HepG2 (cell line): ENCODE results near the gene REEP2. TPM values are rescaled to one million over a fixed set of nuclear protein-coding genes. Genes with fewer than 3 reads are reported as not detected.

ENCODE experiments used
- ARID2 ChIP-seq: sonication (generic); formaldehyde crosslinking; IDR thresholded peaks from 2 replicates; pipeline ENCODE4 v1.8.1; 2022; ENCODE audit warnings: mild to moderate bottlenecking, missing genetic modification reagents, borderline replicate concordance
- BCL6 ChIP-seq: IDR thresholded peaks from 2 replicates; pipeline ENCODE4 v1.6.1; 2016; ENCODE audit warnings: missing genetic modification reagents, missing compliant biosample characterization
- HNF4G ChIP-seq, 2 experiments: sonication (generic) in 1 of 2; formaldehyde crosslinking in 1 of 2; IDR thresholded peaks; 2 replicates each; pipeline versions ENCODE4 v1.4.0 to v1.6.1; 2011 to 2020; ENCODE audit warnings: borderline replicate concordance in 2 of 2, low read depth in 2 of 2, mild to moderate bottlenecking in 2 of 2, low read length in 1 of 2, missing genetic modification reagents in 1 of 2, moderate library complexity in 1 of 2
- JDP2 ChIP-seq: sonication (generic); formaldehyde crosslinking; IDR thresholded peaks from 2 replicates; pipeline ENCODE4 v1.8.1; 2022; ENCODE audit warnings: missing genetic modification reagents, borderline replicate concordance
- KLF13 ChIP-seq: sonication (generic); formaldehyde crosslinking; IDR thresholded peaks from 2 replicates; pipeline ENCODE4 v1.4.0; 2020; ENCODE audit warnings: mild to moderate bottlenecking, missing genetic modification reagents
- PAWR ChIP-seq: sonication (generic); formaldehyde crosslinking; IDR thresholded peaks from 2 replicates; pipeline ENCODE4 v1.4.0; 2020; ENCODE audit warnings: missing genetic modification reagents, mild to moderate bottlenecking, borderline replicate concordance
- SMC3 ChIP-seq: IDR thresholded peaks from 2 replicates; pipeline ENCODE4 v1.6.1; 2011; ENCODE audit warnings: low read length, improper control_type of control experiment
- TOE1 ChIP-seq: sonication (generic); formaldehyde crosslinking; IDR thresholded peaks from 2 replicates; pipeline ENCODE4 v1.4.0; 2020; ENCODE audit warnings: mild to moderate bottlenecking, missing genetic modification reagents
- ZFP36L1 ChIP-seq: sonication (generic); formaldehyde crosslinking; IDR thresholded peaks from 2 replicates; pipeline ENCODE4 v1.8.0; 2022; ENCODE audit warnings: mild to moderate bottlenecking, missing genetic modification reagents, moderate library complexity
- ZFX ChIP-seq: sonication (generic); formaldehyde crosslinking; IDR thresholded peaks from 2 replicates; pipeline ENCODE4 v1.4.0; 2020; ENCODE audit warnings: mild to moderate bottlenecking, low read depth, missing genetic modification reagents, moderate library complexity
- ZNF121 ChIP-seq: sonication (generic); formaldehyde crosslinking; IDR thresholded peaks from 2 replicates; pipeline ENCODE4 v1.5.0; 2020; ENCODE audit warnings: mild to moderate bottlenecking, missing genetic modification reagents
- ZNF256 ChIP-seq: sonication (generic); formaldehyde crosslinking; conservative IDR thresholded peaks from 2 replicates; pipeline ENCODE4 v1.4.0; 2020; ENCODE audit warnings: missing genetic modification reagents
- ZNF337 ChIP-seq: sonication (generic); formaldehyde crosslinking; IDR thresholded peaks from 2 replicates; pipeline ENCODE4 v1.5.1; 2020; ENCODE audit warnings: missing genetic modification reagents, low read depth, mild to moderate bottlenecking, borderline replicate concordance
- ZNF33B ChIP-seq: sonication (generic); formaldehyde crosslinking; IDR thresholded peaks from 2 replicates; pipeline ENCODE4 v1.5.1; 2020; ENCODE audit warnings: mild to moderate bottlenecking, missing genetic modification reagents
- ZNF446 ChIP-seq: sonication (generic); formaldehyde crosslinking; IDR thresholded peaks from 2 replicates; pipeline ENCODE4 v1.5.0; 2020; ENCODE audit warnings: mild to moderate bottlenecking, missing genetic modification reagents
- ZNF549 ChIP-seq: sonication (generic); formaldehyde crosslinking; IDR thresholded peaks from 2 replicates; pipeline ENCODE4 v1.5.0; 2020; ENCODE audit warnings: missing genetic modification reagents
- ZNF746 ChIP-seq: sonication (generic); formaldehyde crosslinking; IDR thresholded peaks from 2 replicates; pipeline ENCODE4 v1.8.0; 2022; ENCODE audit warnings: mild to moderate bottlenecking, missing genetic modification reagents
- ZNF773 ChIP-seq: sonication (generic); formaldehyde crosslinking; IDR thresholded peaks from 2 replicates; pipeline ENCODE4 v1.4.0; 2020; ENCODE audit warnings: missing genetic modification reagents, borderline replicate concordance
- polyA plus RNA-seq, 8 experiments: library from polyadenylated mRNA; depleted of rRNA in 3 of 8; stranded (reverse) in 7 of 8; unstranded in 1 of 8; fragments of >200 nt; fragmentation: Illumina TruSeq in 4 of 8; extraction: Trizol in 4 of 8; gene quantifications; 2 replicates each; pipeline versions ENCODE4 v1.2.1 to v1.2.3, GENCODE V29; 2011 to 2016; ENCODE audit warnings: low read depth in 4 of 8, missing spikeins in 1 of 8, mixed read lengths in 1 of 8; ENCODE audit not compliant: insufficient read depth in 1 of 8
- total RNA-seq, 5 experiments: library from RNA; depleted of rRNA; stranded (reverse); fragments of >200 nt; fragmentation: Illumina TruSeq; extraction: Trizol; gene quantifications; 2 replicates each; pipeline ENCODE4 v1.2.3, GENCODE V29; 2016; ENCODE audit warnings: low read depth in 1 of 5
- TF ChIP-seq, protein P1 (sequence below): fragments of 450-650 bp; IDR thresholded peaks from 2 replicates; pipeline ENCODE4 v1.6.1; 2016
- TF ChIP-seq, protein P2 (sequence below): sonication (generic); formaldehyde crosslinking; conservative IDR thresholded peaks from 2 replicates; pipeline ENCODE4 v1.4.0; 2020; ENCODE audit warnings: missing genetic modification reagents
- TF ChIP-seq, protein P3 (sequence below): IDR thresholded peaks from 2 replicates; pipeline ENCODE4 v1.6.1; 2016; ENCODE audit warnings: low read depth, control low read depth
- TF ChIP-seq, protein P4 (sequence below): sonication (generic); formaldehyde crosslinking; conservative IDR thresholded peaks from 2 replicates; pipeline ENCODE4 v1.8.1; 2023; ENCODE audit warnings: missing genetic modification reagents

REEP2 gene
- total and polyA plus RNA-seq, 2 of the 13 experiments (the other 11 are each of a cell fraction or from before 2014, with no cell fraction given): 5.3 to 7.8 TPM

DNA sequence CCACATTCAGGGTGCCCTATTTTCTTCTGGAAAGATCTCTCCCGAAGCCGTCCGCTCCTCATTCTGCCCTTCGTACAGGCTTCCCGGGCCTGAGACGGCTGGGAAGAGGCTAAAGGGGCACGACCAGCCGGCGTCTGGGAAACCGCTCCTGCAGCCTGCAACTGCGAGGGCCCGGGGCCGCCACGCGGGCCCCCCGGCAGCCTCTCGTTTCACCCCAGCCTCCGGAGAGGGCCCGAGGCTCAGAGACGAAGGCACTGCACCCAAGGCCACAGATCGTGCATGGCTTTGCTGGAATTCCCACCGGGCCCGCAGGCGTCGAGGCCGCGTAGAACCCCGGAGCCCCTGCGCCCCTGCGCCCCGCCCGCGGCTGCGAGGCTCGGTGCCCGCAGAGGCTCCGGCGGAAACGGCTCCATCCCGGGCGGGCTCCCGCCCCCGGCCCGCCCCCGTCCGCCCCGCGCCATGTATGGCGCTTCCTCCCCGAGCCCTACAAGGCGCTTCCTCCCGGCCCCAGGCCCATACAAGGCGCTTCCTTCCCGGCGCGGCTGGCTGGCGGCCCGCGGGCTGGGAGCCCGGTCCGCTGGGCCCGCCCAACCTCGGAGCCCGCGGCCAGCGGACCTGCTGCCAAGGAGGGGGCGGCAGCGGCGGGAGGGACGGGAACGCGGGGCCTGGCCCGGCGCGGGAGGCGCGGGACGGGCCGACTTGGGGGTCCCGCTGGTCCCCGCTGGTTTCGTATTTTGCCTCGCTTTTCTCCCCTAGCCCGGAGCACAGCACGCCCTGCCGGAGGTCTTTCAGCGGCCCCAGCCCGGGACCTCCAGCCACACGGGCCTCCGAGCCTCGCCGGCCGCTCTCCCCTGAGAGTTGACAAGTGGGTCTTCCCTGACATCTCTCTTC lies 53.1 kb downstream of the REEP2 start (continued):
- TF ChIP-seq HNF4G (IDR thresholded peaks at IDR 0.05; ENCODE audit: borderline replicate concordance, low read depth, low read length): no peak
- TF ChIP-seq HNF4G (CRISPR knock-in tag; IDR thresholded peaks at IDR 0.05; ENCODE audit: borderline replicate concordance, low read depth): no peak
- no peak for TF ChIP-seq TOE1 (CRISPR knock-in tag)
- no peak for TF ChIP-seq ZFP36L1
- no peak; the same call in 1 of the 2 replicates for TF ChIP-seq ZNF33B (CRISPR knock-in tag)
- peak; percentile 32 for TF ChIP-seq ARID2 (CRISPR knock-in tag)
- TF ChIP-seq ZFX: peak; percentile 69
- 0 out of 2 replicates have a peak, but pooled peaks have one; percentile 36 for TF ChIP-seq ZNF121 (CRISPR knock-in tag)
- no peak for TF ChIP-seq KLF13 (CRISPR knock-in tag)
- TF ChIP-seq, protein P1, sequence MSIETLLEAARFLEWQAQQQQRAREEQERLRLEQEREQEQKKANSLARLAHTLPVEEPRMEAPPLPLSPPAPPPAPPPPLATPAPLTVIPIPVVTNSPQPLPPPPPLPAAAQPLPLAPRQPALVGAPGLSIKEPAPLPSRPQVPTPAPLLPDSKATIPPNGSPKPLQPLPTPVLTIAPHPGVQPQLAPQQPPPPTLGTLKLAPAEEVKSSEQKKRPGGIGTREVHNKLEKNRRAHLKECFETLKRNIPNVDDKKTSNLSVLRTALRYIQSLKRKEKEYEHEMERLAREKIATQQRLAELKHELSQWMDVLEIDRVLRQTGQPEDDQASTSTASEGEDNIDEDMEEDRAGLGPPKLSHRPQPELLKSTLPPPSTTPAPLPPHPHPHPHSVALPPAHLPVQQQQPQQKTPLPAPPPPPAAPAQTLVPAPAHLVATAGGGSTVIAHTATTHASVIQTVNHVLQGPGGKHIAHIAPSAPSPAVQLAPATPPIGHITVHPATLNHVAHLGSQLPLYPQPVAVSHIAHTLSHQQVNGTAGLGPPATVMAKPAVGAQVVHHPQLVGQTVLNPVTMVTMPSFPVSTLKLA: no peak
- TF ChIP-seq, protein P2, sequence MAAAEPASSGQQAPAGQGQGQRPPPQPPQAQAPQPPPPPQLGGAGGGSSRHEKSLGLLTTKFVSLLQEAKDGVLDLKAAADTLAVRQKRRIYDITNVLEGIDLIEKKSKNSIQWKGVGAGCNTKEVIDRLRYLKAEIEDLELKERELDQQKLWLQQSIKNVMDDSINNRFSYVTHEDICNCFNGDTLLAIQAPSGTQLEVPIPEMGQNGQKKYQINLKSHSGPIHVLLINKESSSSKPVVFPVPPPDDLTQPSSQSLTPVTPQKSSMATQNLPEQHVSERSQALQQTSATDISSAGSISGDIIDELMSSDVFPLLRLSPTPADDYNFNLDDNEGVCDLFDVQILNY (CRISPR knock-in tag): no peak
- TF ChIP-seq SMC3: no peak
- TF ChIP-seq ZNF337 (CRISPR knock-in tag): peak; percentile 61; the same call in 1 of the 2 replicates
- TF ChIP-seq, protein P3, sequence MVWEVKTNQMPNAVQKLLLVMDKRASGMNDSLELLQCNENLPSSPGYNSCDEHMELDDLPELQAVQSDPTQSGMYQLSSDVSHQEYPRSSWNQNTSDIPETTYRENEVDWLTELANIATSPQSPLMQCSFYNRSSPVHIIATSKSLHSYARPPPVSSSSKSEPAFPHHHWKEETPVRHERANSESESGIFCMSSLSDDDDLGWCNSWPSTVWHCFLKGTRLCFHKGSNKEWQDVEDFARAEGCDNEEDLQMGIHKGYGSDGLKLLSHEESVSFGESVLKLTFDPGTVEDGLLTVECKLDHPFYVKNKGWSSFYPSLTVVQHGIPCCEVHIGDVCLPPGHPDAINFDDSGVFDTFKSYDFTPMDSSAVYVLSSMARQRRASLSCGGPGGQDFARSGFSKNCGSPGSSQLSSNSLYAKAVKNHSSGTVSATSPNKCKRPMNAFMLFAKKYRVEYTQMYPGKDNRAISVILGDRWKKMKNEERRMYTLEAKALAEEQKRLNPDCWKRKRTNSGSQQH (CRISPR knock-in tag): no peak
- TF ChIP-seq, protein P4, sequence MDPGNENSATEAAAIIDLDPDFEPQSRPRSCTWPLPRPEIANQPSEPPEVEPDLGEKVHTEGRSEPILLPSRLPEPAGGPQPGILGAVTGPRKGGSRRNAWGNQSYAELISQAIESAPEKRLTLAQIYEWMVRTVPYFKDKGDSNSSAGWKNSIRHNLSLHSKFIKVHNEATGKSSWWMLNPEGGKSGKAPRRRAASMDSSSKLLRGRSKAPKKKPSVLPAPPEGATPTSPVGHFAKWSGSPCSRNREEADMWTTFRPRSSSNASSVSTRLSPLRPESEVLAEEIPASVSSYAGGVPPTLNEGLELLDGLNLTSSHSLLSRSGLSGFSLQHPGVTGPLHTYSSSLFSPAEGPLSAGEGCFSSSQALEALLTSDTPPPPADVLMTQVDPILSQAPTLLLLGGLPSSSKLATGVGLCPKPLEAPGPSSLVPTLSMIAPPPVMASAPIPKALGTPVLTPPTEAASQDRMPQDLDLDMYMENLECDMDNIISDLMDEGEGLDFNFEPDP (CRISPR knock-in tag): 0 out of 2 replicates have a peak, but pooled peaks have one; percentile 66
- no peak for TF ChIP-seq ZNF773 (CRISPR knock-in tag)
- no peak for TF ChIP-seq ZNF446
- no peak for TF ChIP-seq BCL6
- no peak for TF ChIP-seq PAWR (CRISPR knock-in tag)
- TF ChIP-seq JDP2 (CRISPR knock-in tag): no peak
- no peak for TF ChIP-seq ZNF549 (CRISPR knock-in tag)
- no peak for TF ChIP-seq ZNF746 (CRISPR knock-in tag)
- no peak for TF ChIP-seq ZNF256 (CRISPR knock-in tag)
